ENCODE measurements around the gene HLF.

DNA sequence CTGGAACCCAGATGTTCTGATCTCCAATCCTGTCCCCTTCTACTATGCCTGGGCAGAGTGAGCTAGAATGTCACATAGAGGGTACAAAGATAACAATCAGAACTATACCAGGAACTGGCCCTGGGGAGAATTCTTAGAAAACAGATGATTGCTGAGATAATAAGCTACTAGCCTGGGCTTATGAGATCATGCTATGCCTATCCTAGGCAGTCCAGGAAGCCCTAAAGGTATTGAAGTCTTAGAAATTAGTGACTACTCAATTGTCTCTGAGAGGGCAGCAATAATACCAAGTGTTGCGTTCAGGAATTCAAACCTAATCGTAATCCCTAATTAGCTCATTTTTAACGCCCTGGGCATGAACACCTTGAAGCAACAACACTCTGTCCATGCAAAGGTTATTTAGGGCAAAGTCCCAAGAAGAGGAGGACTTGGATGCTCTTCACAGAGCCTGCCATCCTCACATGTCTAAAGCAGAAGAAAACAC, 79.8 kb downstream of the HLF start:
- TF ChIP-seq, protein P1, sequence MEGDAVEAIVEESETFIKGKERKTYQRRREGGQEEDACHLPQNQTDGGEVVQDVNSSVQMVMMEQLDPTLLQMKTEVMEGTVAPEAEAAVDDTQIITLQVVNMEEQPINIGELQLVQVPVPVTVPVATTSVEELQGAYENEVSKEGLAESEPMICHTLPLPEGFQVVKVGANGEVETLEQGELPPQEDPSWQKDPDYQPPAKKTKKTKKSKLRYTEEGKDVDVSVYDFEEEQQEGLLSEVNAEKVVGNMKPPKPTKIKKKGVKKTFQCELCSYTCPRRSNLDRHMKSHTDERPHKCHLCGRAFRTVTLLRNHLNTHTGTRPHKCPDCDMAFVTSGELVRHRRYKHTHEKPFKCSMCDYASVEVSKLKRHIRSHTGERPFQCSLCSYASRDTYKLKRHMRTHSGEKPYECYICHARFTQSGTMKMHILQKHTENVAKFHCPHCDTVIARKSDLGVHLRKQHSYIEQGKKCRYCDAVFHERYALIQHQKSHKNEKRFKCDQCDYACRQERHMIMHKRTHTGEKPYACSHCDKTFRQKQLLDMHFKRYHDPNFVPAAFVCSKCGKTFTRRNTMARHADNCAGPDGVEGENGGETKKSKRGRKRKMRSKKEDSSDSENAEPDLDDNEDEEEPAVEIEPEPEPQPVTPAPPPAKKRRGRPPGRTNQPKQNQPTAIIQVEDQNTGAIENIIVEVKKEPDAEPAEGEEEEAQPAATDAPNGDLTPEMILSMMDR (IDR thresholded peaks at IDR 0.05) = no peak
- TF ChIP-seq POLR2AphosphoS5 (IDR thresholded peaks at IDR 0.05) = no peak
